B cell (primary cell): Measurements from ENCODE around the gene CENPP.

Experiments
- EZH2 ChIP-seq: IDR thresholded peaks from 2 replicates; pipeline ENCODE4 v1.6.1; 2012; ENCODE audit warnings: borderline replicate concordance, low read depth, mild to moderate bottlenecking, moderate library complexity, low read length; ENCODE audit not compliant: insufficient read depth, poor library complexity, severe bottlenecking
- TF ChIP-seq, protein P1 (sequence below): fragments of 200-600 bp; IDR thresholded peaks from one replicate; pipeline ENCODE4 v1.8.0; 2022; ENCODE audit warnings: antibody characterized with exemption, mild to moderate bottlenecking

DNA sequence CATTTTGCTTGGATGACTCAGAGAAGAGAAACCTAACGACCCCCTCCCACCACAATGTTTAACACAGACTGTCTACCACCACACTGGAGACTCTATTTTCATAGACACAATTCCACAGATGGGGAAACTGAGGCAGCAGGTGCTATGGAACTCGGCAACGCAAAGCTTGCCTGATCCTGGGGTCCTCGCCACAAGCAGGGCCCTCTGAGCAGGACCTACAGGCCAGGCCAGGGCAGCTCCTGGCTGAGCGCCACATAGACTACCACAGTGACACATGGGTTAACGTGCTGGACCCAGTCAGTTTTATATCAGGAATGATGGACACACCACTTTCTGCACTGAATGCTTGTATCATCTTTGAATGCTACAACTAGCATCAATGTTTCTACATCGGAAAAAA is 332.4 kb downstream of the CENPP start:
- TF ChIP-seq, protein P1, sequence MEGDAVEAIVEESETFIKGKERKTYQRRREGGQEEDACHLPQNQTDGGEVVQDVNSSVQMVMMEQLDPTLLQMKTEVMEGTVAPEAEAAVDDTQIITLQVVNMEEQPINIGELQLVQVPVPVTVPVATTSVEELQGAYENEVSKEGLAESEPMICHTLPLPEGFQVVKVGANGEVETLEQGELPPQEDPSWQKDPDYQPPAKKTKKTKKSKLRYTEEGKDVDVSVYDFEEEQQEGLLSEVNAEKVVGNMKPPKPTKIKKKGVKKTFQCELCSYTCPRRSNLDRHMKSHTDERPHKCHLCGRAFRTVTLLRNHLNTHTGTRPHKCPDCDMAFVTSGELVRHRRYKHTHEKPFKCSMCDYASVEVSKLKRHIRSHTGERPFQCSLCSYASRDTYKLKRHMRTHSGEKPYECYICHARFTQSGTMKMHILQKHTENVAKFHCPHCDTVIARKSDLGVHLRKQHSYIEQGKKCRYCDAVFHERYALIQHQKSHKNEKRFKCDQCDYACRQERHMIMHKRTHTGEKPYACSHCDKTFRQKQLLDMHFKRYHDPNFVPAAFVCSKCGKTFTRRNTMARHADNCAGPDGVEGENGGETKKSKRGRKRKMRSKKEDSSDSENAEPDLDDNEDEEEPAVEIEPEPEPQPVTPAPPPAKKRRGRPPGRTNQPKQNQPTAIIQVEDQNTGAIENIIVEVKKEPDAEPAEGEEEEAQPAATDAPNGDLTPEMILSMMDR = no peak
- no peak for TF ChIP-seq EZH2
